DOHH2 (cell line): Measurements from ENCODE around the gene GRB2.

ENCODE experiments used
- H3F3A ChIP-seq: fragments of 200-600 bp; sonication (generic), shearing (Covaris generic); 2 replicates; pipeline ENCODE4 v1.6.0; 2016; ENCODE audit warnings: antibody characterized with exemption, mild to moderate bottlenecking; ENCODE audit not compliant: control insufficient read depth, insufficient read depth
- H3K27ac ChIP-seq: fragments of 200-600 bp; sonication (generic); 2 replicates; pipeline ENCODE4 v1.5.1; 2014; ENCODE audit warnings: low read depth, mild to moderate bottlenecking, low read length, moderate library complexity
- H3K27me3 ChIP-seq: fragments of 200-600 bp; sonication (generic); 2 replicates; pipeline ENCODE4 v1.6.1; 2014; ENCODE audit warnings: mild to moderate bottlenecking, low read length, mixed read lengths; ENCODE audit not compliant: control insufficient read depth
- H3K36me3 ChIP-seq: fragments of 200-600 bp; sonication (generic); 2 replicates; pipeline ENCODE4 v1.6.1; 2014; ENCODE audit warnings: mild to moderate bottlenecking, low read length, moderate library complexity, mixed read lengths; ENCODE audit not compliant: control insufficient read depth
- H3K4me1 ChIP-seq: fragments of 200-600 bp; sonication (generic); 2 replicates; pipeline ENCODE4 v1.6.1; 2014; ENCODE audit warnings: mild to moderate bottlenecking, low read length, mixed read lengths; ENCODE audit not compliant: control insufficient read depth
- H3K4me2 ChIP-seq: fragments of 200-600 bp; sonication (generic); 2 replicates; pipeline ENCODE4 v1.6.0; 2014; ENCODE audit warnings: mild to moderate bottlenecking, low read length, moderate library complexity
- H3K4me3 ChIP-seq: fragments of 200-600 bp; sonication (generic); 2 replicates; pipeline ENCODE4 v1.5.1; 2014; ENCODE audit warnings: mild to moderate bottlenecking, low read length, mixed read lengths
- H3K79me2 ChIP-seq: fragments of 200-600 bp; sonication (generic); 2 replicates; pipeline ENCODE4 v1.6.1; 2014; ENCODE audit warnings: mild to moderate bottlenecking, low read length, mixed read lengths; ENCODE audit not compliant: control insufficient read depth
- H3K9me2 ChIP-seq: fragments of 200-600 bp; sonication (generic); replicated peaks from 2 replicates; pipeline ENCODE4 v1.6.1; 2014; ENCODE audit warnings: mild to moderate bottlenecking, low read length, mixed read lengths; ENCODE audit not compliant: control insufficient read depth
- H3K9me3 ChIP-seq: fragments of 200-600 bp; sonication (generic); 2 replicates; pipeline ENCODE4 v1.6.1; 2014; ENCODE audit warnings: antibody characterized with exemption, low read length, mixed read lengths; ENCODE audit not compliant: control insufficient read depth, insufficient read depth
- H4K20me1 ChIP-seq: fragments of 200-600 bp; sonication (generic); 2 replicates; pipeline ENCODE4 v1.6.0; 2014; ENCODE audit warnings: low read depth, mild to moderate bottlenecking, antibody characterized with exemption, low read length, moderate library complexity; ENCODE audit not compliant: control insufficient read depth, insufficient read depth
- EZH2phosphoT487 ChIP-seq: fragments of 200-600 bp; sonication (generic); IDR thresholded peaks from 2 replicates; pipeline ENCODE4 v1.6.1; 2017; ENCODE audit warnings: borderline replicate concordance, mild to moderate bottlenecking, antibody characterized with exemption, low read length, moderate library complexity, mixed read lengths
- TF ChIP-seq, protein P1 (sequence below): fragments of 200-600 bp; sonication (generic); IDR thresholded peaks from one replicate; pipeline ENCODE4 v1.5.1; 2014; ENCODE audit warnings: antibody characterized with exemption, mild to moderate bottlenecking, low read depth, low read length; ENCODE audit not compliant: poor library complexity, severe bottlenecking

Gene GRB2

GRCh38 chr17:75331671-75332070, 73.8 kb downstream of the GRB2 start:
- H3K4me2 ChIP-seq: no peak overlapping the region
- no peak overlapping the region for H3K4me3 ChIP-seq
- H3K9me2 ChIP-seq: no peaks in the 10 kb centered on the region
- no peak for TF ChIP-seq EZH2phosphoT487
- TF ChIP-seq, protein P1, sequence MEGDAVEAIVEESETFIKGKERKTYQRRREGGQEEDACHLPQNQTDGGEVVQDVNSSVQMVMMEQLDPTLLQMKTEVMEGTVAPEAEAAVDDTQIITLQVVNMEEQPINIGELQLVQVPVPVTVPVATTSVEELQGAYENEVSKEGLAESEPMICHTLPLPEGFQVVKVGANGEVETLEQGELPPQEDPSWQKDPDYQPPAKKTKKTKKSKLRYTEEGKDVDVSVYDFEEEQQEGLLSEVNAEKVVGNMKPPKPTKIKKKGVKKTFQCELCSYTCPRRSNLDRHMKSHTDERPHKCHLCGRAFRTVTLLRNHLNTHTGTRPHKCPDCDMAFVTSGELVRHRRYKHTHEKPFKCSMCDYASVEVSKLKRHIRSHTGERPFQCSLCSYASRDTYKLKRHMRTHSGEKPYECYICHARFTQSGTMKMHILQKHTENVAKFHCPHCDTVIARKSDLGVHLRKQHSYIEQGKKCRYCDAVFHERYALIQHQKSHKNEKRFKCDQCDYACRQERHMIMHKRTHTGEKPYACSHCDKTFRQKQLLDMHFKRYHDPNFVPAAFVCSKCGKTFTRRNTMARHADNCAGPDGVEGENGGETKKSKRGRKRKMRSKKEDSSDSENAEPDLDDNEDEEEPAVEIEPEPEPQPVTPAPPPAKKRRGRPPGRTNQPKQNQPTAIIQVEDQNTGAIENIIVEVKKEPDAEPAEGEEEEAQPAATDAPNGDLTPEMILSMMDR: no peak
- peaks cover 11% of the 10 kb centered on the region for H3F3A ChIP-seq
- H3K9me3 ChIP-seq: no peaks in the 10 kb centered on the region
- peaks cover 5% of the 10 kb centered on the region; the same call in 1 of the 2 replicates for H4K20me1 ChIP-seq
- peaks cover 14% of the 10 kb centered on the region for H3K4me1 ChIP-seq
- H3K79me2 ChIP-seq: peaks cover 83% of the 10 kb centered on the region
- H3K27ac ChIP-seq: no peak overlapping the region
- peaks cover 53% of the 10 kb centered on the region for H3K36me3 ChIP-seq
- no peaks in the 10 kb centered on the region for H3K27me3 ChIP-seq

GRCh38 chr17:75327757-75328156, 77.7 kb downstream of the GRB2 start:
- Histone ChIP-seq H3K79me2 (peaks cover 67% of the 10 kb centered on the region), H3K36me3 (peaks cover 65% of the 10 kb centered on the region), H3F3A (peaks cover 29% of the 10 kb centered on the region), H3K27ac (no peak overlapping the region), H3K27me3 (no peaks in the 10 kb centered on the region), H3K4me2 (no peak overlapping the region), H4K20me1 (no peaks in the 10 kb centered on the region), H3K9me2 (no peaks in the 10 kb centered on the region), H3K4me3 (no peak overlapping the region), H3K4me1 (peaks cover 36% of the 10 kb centered on the region), H3K9me3 (no peaks in the 10 kb centered on the region)
- TF ChIP-seq, protein P1: no peak
- TF ChIP-seq EZH2phosphoT487: no peak

DNA sequence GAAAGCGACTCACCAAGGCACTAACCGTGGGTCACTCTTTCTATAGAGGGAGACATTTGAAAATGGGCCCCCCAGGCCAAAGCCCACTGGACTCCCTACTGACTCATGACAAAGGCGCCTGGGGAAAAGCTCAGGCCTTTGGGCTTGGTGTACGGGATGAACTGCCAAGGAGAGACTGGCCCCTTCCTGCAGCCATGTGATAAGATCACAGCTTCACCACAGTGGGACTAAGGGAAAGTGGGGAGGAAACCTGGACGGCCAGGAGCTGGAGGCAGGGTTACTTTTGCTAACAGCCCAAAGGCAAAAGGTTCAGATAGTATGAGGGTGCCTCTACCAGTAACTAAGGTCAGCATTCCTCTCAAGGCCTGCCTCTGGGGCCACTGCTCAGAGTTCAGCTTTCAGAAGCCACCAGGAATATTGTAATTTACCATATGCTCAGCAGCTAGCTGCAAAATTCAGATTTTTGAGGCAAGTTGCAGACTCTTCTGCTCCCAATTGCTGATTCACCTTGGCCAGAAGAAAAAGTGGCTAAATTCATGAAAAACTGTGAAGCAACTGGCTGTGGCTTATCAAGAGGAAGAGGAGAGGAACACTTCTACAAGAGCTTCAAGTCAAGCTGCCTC, 79.1 kb downstream of the GRB2 start:
- H3K27me3 ChIP-seq: no peaks in the 10 kb centered on the region
- peaks cover 43% of the 10 kb centered on the region for H3K4me1 ChIP-seq
- H3K9me3 ChIP-seq: no peaks in the 10 kb centered on the region
- peaks cover 67% of the 10 kb centered on the region for H3K36me3 ChIP-seq
- no peak overlapping the region for H3K27ac ChIP-seq
- H3K9me2 ChIP-seq: no peaks in the 10 kb centered on the region
- H4K20me1 ChIP-seq: no peaks in the 10 kb centered on the region
- H3K79me2 ChIP-seq: peaks cover 68% of the 10 kb centered on the region
- TF ChIP-seq, protein P1: no peak
- no peak for TF ChIP-seq EZH2phosphoT487
- peaks cover 29% of the 10 kb centered on the region for H3F3A ChIP-seq
- H3K4me2 ChIP-seq: no peak overlapping the region
- H3K4me3 ChIP-seq: no peak overlapping the region

DNA sequence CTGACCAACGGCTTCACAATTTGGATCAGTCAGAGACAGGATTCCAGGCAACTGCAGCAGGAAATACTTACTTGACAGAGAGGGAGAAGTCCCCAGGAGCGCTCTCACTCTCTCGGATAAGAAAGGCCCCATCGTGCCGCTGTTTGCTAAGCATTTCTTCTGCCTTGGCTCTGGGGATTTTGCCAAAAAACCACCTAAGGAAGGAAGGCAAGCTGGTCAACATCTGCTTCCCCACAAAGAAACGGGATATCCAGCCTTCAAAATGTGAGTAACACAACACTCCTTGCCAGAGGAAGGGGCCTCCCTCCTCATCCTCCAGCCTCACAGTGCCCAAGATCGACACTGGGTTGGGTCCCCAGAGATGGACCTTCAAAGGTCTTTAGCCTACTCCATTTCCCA, 79.7 kb downstream of the GRB2 start:
- H3K9me2 ChIP-seq: no peaks in the 10 kb centered on the region
- H3K4me1 ChIP-seq: peaks cover 48% of the 10 kb centered on the region

More for the DNA sequence above, 79.7 kb downstream of the GRB2 start:
- Histone ChIP-seq H3K27me3 (no peaks in the 10 kb centered on the region), H3K9me3 (no peaks in the 10 kb centered on the region), H3K4me2 (no peak overlapping the region), H3K27ac (no peak overlapping the region), H3K4me3 (no peak overlapping the region), H3K36me3 (peaks cover 67% of the 10 kb centered on the region), H4K20me1 (no peaks in the 10 kb centered on the region), H3K79me2 (peaks cover 65% of the 10 kb centered on the region), H3F3A (peaks cover 29% of the 10 kb centered on the region)
- TF ChIP-seq, protein P1: no peak
- no peak for TF ChIP-seq EZH2phosphoT487
